HCT116 (cell line): ENCODE results near the gene SLC25A42. TPM values are rescaled to one million over a fixed set of nuclear protein-coding genes. Genes with fewer than 3 reads are reported as not detected.

Experiments used
- ATAC-seq: fragments of 200-7000 bp; cut with Tn5 transposase; 2 replicates; pipeline ENCODE4 v1.9.1; 2020; ENCODE audit warnings: mild to moderate bottlenecking, moderate library complexity
- BruUV-seq: library from RNA; stranded (reverse); fragments of 400-500 nt; replicated peaks from 2 replicates; lab custom pipeline; 2021; lab: Mats Ljungman, UMichigan
- CTCF ChIA-PET: fragments of 300-600 bp; sonication (Branson Sonifier 250); formaldehyde crosslinking; loops from one replicate; lab custom pipeline; 2021; ENCODE audit warnings: antibody characterized with exemption; lab: Charles Lee
- POLR2A ChIA-PET: fragments of 300-600, 350-600 bp; sonication (Branson Sonifier 250); formaldehyde crosslinking; loops from one replicate; lab custom pipeline; 2021; ENCODE audit warnings: antibody characterized with exemption; lab: Charles Lee
- RAD21 ChIA-PET, 2 experiments: fragments of 300-600 bp; sonication (Branson Sonifier 250); formaldehyde crosslinking; loops; one replicate each; lab custom pipeline; 2023; ENCODE audit warnings: low total read pairs in 2 of 2; ENCODE audit not compliant: uncharacterized antibody in 2 of 2, unreplicated experiment in 2 of 2, low non-redundant PET in 1 of 2; lab: Charles Lee
- DNase-seq: peaks from one replicate; pipeline ENCODE4 v3.0.0-alpha.2; 2010; ENCODE audit warnings: low read depth, low spot score
- H2AFZ ChIP-seq: fragments of 200-600 bp; shearing (Covaris generic), sonication (generic); 2 replicates; pipeline ENCODE4 v1.6.1; 2017; ENCODE audit warnings: low read depth, mixed run types, mixed read lengths, antibody characterized with exemption, low read length; ENCODE audit not compliant: poor library complexity, severe bottlenecking
- H3K27ac ChIP-seq: 2 replicates; pipeline ENCODE4 v1.5.1; 2012; ENCODE audit warnings: low read depth, low read length
- H3K27me3 ChIP-seq: fragments of 200-600 bp; sonication (generic); 2 replicates; pipeline ENCODE4 v1.6.1; 2016; ENCODE audit warnings: mixed run types, low read length, mixed read lengths; ENCODE audit not compliant: insufficient read depth
- H3K36me3 ChIP-seq, 2 experiments: fragments of 200-500 bp in 1 of 2; fragments of 200-600 bp in 1 of 2; sonication (Bioruptor generic) in 1 of 2; sonication (generic) in 1 of 2; 2 replicates each; pipeline versions ENCODE4 v1.5.1 to v1.6.1; 2014 to 2016; ENCODE audit warnings: low read length in 2 of 2, inconsistent platforms in 1 of 2, mixed read lengths in 1 of 2, mixed run types in 1 of 2; ENCODE audit not compliant: insufficient read depth in 2 of 2, control insufficient read depth in 1 of 2
- H3K4me1 ChIP-seq, 2 experiments: fragments of 200-600 bp in 1 of 2; sonication (generic) in 1 of 2; 2 replicates each; pipeline versions ENCODE4 v1.5.1 to v1.6.1; 2012 to 2017; ENCODE audit warnings: low read length in 2 of 2, inconsistent platforms in 1 of 2, mild to moderate bottlenecking in 1 of 2, mixed read lengths in 1 of 2, mixed run types in 1 of 2, moderate library complexity in 1 of 2; ENCODE audit not compliant: insufficient read depth in 2 of 2, control insufficient read depth in 1 of 2
- H3K4me2 ChIP-seq: fragments of 200-600 bp; sonication (generic); 2 replicates; pipeline ENCODE4 v1.6.1; 2017; ENCODE audit warnings: mixed run types, low read length, mixed read lengths
- H3K4me3 ChIP-seq, 2 experiments: fragments of 200-600 bp in 1 of 2; sonication (generic) in 1 of 2; replicated peaks in 1 of 2; 2 replicates each; pipeline ENCODE4 v1.5.1; 2011 to 2016; ENCODE audit warnings: low read length in 2 of 2, control low read depth in 1 of 2, low read depth in 1 of 2, mild to moderate bottlenecking in 1 of 2, mixed read lengths in 1 of 2, mixed run types in 1 of 2
- H3K79me2 ChIP-seq: fragments of 200-600 bp; sonication (generic); 2 replicates; pipeline ENCODE4 v1.6.1; 2017; ENCODE audit warnings: mild to moderate bottlenecking, mixed run types, low read length, moderate library complexity, mixed read lengths; ENCODE audit not compliant: insufficient read depth
- H3K9ac ChIP-seq: fragments of 200-600 bp; sonication (generic); 2 replicates; pipeline ENCODE4 v1.6.1; 2016; ENCODE audit warnings: low read length, mixed read lengths
- H3K9me2 ChIP-seq: fragments of 200-600 bp; sonication (generic), shearing (Covaris generic); 2 replicates; pipeline ENCODE4 v1.6.1; 2017; ENCODE audit warnings: mixed run types, mild to moderate bottlenecking, moderate library complexity; ENCODE audit not compliant: insufficient read depth
- H3K9me3 ChIP-seq, 2 experiments: fragments of 200-500 bp in 1 of 2; fragments of 200-600 bp in 1 of 2; sonication (Bioruptor generic) in 1 of 2; sonication (generic) in 1 of 2; 2 replicates each; pipeline ENCODE4 v1.6.1; 2014 to 2017; ENCODE audit warnings: low read length in 2 of 2, mixed read lengths in 2 of 2, inconsistent platforms in 1 of 2, low read depth in 1 of 2, mild to moderate bottlenecking in 1 of 2, mixed run types in 1 of 2, moderate library complexity in 1 of 2; ENCODE audit not compliant: control insufficient read depth in 1 of 2, insufficient read depth in 1 of 2
- H4K20me1 ChIP-seq: fragments of 200-600 bp; sonication (generic), shearing (Covaris generic); 2 replicates; pipeline ENCODE4 v1.6.1; 2017; ENCODE audit warnings: mixed run types, mild to moderate bottlenecking, moderate library complexity; ENCODE audit not compliant: insufficient read depth
- JUND ChIP-seq: IDR thresholded peaks from 2 replicates; pipeline ENCODE4 v1.6.1; 2012
- RAD21 ChIP-seq: IDR thresholded peaks from 2 replicates; pipeline ENCODE4 v1.6.1; 2012; ENCODE audit warnings: low read depth, mild to moderate bottlenecking
- YY1 ChIP-seq: IDR thresholded peaks from 2 replicates; pipeline ENCODE4 v1.6.1; 2011; ENCODE audit warnings: low read length, low read depth, moderate library complexity, mild to moderate bottlenecking; ENCODE audit not compliant: insufficient replicate concordance; ENCODE audit errors: extremely low read depth
- ZFX ChIP-seq: fragments of 450-650 bp; IDR thresholded peaks from 2 replicates; pipeline ENCODE4 v1.6.1; 2017
- ZNF274 ChIP-seq: fragments of 200-500 bp; sonication (Bioruptor generic); IDR thresholded peaks from 2 replicates; pipeline ENCODE4 v1.6.1; 2014; ENCODE audit warnings: mild to moderate bottlenecking, low read depth, low read length, inconsistent platforms
- intact Hi-C: fragments of 100-400 bp; cut with micrococcal nuclease; formaldehyde crosslinking; loops from 2 replicates; pipeline ENCODE4 v1.10.0; 2022
- total RNA-seq: library from RNA; stranded (reverse); gene quantifications from one replicate; pipeline ENCODE4 v1.2.1, GENCODE V29; 2021; ENCODE audit not compliant: unreplicated experiment
- TF ChIP-seq, protein P1 (sequence below): IDR thresholded peaks from 2 replicates; pipeline ENCODE4 v1.6.1; 2012
- TF ChIP-seq, protein P2 (sequence below): IDR thresholded peaks from 2 replicates; pipeline ENCODE4 v1.6.1; 2012; ENCODE audit warnings: low read depth
- TF ChIP-seq, protein P3 (sequence below), 3 experiments: fragments of 200-600 bp in 1 of 3; sonication (generic) in 1 of 3; IDR thresholded peaks in 2 of 3; conservative IDR thresholded peaks in 1 of 3; 2 replicates each; pipeline ENCODE4 v1.5.1; 2012 to 2017; ENCODE audit warnings: low read depth in 2 of 3, low read length in 2 of 3, antibody characterized with exemption in 1 of 3, borderline replicate concordance in 1 of 3, control low read depth in 1 of 3, mild to moderate bottlenecking in 1 of 3, mixed read lengths in 1 of 3, mixed run types in 1 of 3, moderate library complexity in 1 of 3; ENCODE audit not compliant: insufficient read depth in 1 of 3

Gene SLC25A42
- total RNA-seq, 1 experiment from 2014 or later = 10.2 TPM

DNA sequence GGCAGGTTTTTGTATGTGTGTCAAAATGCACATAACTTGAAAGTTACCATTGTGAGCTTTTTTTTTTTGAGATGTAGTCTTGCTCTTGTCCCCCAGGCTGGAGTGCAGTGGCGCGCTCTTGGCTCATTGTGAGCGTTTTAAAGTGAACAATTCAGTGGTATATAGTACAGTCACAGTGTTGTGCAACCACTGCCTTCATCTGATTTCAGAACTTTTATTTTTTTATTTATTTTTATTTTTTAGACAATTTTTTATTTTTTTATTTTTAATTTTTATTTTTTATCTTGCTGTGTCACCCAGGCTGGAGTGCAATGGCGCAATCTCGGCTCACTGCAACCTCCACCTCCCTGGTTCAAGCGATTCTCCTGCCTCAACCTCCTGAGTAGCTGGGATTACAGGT, 15.0 kb downstream of the SLC25A42 start:
- Histone ChIP-seq H3K4me3 (no peak overlapping the region), H3K9me2 (no peaks in the 10 kb centered on the region), H3K9me3 (no peaks in the 10 kb centered on the region), H3K4me2 (no peak overlapping the region), H3K9ac (no peak overlapping the region), H3K27me3 (no peaks in the 10 kb centered on the region), H2AFZ (no peak overlapping the region), H4K20me1 (no peaks in the 10 kb centered on the region), H3K79me2 (no peaks in the 10 kb centered on the region), H3K27ac (no peak overlapping the region), H3K4me1 (no peaks in the 10 kb centered on the region), H3K36me3 (no peaks in the 10 kb centered on the region)
- BruUV-seq = no TSS peak
- DNase-seq (no peak), ATAC-seq (no peak)
- CTCF ChIA-PET = no interaction called here
- TF ChIP-seq JUND (no peak), YY1 (no peak), ZNF274 (no peak), ZFX (no peak), RAD21 (no peak)
- TF ChIP-seq, protein P1, sequence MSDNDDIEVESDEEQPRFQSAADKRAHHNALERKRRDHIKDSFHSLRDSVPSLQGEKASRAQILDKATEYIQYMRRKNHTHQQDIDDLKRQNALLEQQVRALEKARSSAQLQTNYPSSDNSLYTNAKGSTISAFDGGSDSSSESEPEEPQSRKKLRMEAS = no peak
- TF ChIP-seq, protein P2, sequence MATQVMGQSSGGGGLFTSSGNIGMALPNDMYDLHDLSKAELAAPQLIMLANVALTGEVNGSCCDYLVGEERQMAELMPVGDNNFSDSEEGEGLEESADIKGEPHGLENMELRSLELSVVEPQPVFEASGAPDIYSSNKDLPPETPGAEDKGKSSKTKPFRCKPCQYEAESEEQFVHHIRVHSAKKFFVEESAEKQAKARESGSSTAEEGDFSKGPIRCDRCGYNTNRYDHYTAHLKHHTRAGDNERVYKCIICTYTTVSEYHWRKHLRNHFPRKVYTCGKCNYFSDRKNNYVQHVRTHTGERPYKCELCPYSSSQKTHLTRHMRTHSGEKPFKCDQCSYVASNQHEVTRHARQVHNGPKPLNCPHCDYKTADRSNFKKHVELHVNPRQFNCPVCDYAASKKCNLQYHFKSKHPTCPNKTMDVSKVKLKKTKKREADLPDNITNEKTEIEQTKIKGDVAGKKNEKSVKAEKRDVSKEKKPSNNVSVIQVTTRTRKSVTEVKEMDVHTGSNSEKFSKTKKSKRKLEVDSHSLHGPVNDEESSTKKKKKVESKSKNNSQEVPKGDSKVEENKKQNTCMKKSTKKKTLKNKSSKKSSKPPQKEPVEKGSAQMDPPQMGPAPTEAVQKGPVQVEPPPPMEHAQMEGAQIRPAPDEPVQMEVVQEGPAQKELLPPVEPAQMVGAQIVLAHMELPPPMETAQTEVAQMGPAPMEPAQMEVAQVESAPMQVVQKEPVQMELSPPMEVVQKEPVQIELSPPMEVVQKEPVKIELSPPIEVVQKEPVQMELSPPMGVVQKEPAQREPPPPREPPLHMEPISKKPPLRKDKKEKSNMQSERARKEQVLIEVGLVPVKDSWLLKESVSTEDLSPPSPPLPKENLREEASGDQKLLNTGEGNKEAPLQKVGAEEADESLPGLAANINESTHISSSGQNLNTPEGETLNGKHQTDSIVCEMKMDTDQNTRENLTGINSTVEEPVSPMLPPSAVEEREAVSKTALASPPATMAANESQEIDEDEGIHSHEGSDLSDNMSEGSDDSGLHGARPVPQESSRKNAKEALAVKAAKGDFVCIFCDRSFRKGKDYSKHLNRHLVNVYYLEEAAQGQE = no peak
- TF ChIP-seq, protein P3, sequence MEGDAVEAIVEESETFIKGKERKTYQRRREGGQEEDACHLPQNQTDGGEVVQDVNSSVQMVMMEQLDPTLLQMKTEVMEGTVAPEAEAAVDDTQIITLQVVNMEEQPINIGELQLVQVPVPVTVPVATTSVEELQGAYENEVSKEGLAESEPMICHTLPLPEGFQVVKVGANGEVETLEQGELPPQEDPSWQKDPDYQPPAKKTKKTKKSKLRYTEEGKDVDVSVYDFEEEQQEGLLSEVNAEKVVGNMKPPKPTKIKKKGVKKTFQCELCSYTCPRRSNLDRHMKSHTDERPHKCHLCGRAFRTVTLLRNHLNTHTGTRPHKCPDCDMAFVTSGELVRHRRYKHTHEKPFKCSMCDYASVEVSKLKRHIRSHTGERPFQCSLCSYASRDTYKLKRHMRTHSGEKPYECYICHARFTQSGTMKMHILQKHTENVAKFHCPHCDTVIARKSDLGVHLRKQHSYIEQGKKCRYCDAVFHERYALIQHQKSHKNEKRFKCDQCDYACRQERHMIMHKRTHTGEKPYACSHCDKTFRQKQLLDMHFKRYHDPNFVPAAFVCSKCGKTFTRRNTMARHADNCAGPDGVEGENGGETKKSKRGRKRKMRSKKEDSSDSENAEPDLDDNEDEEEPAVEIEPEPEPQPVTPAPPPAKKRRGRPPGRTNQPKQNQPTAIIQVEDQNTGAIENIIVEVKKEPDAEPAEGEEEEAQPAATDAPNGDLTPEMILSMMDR (IDR thresholded peaks at IDR 0.05 in 2 of 3, conservative IDR thresholded peaks at IDR 0.05 in 1 of 3; ENCODE audit: borderline replicate concordance in 1 of 3, insufficient read depth in 1 of 3, low read depth in 2 of 3, low read length in 2 of 3) = no peak
- POLR2A ChIA-PET = no interaction called here
- intact Hi-C loops = no loop called here
- RAD21 ChIA-PET = no interaction called here
